Tibial nerve (tissue), 4 donors: ENCODE results near the gene BIVM. TPM values are rescaled to one million over a fixed set of nuclear protein-coding genes. Genes with fewer than 3 reads are reported as not detected.

ENCODE experiments used
- DNase-seq, 2 donors: peaks; one replicate each; pipeline ENCODE4 v3.0.0-alpha.2; 2019; ENCODE audit warnings: low spot score in 2 of 2
- H3K27ac ChIP-seq, 4 donors: fragments of 200-600 bp; sonication (generic) in 3 of 4; one replicate each; pipeline ENCODE4 v1.5.1; 2017 to 2019; ENCODE audit warnings: mild to moderate bottlenecking in 1 of 4
- H3K27me3 ChIP-seq, 2 donors: fragments of 200-600 bp; sonication (generic) in 1 of 2; one replicate each; pipeline versions ENCODE4 v1.5.1 to v1.6.0; 2017 to 2019
- H3K36me3 ChIP-seq, 3 donors: fragments of 200-600 bp; sonication (generic); one replicate each; pipeline ENCODE4 v1.5.1; 2018 to 2019
- H3K4me1 ChIP-seq, 4 donors: fragments of 200-600 bp; sonication (generic) in 3 of 4; one replicate each; pipeline ENCODE4 v1.5.1; 2017 to 2019
- H3K4me3 ChIP-seq, 4 donors: fragments of 200-600 bp; sonication (generic) in 3 of 4; one replicate each; pipeline ENCODE4 v1.5.1; 2017 to 2019; ENCODE audit warnings: mild to moderate bottlenecking in 1 of 4, moderate library complexity in 1 of 4
- H3K9me3 ChIP-seq, 4 donors: fragments of 200-600 bp; sonication (generic) in 3 of 4; one replicate each; pipeline ENCODE4 v1.5.1; 2017 to 2019
- CTCF ChIP-seq, 5 experiments: fragments of 200-600 bp in 3 of 5; fragments of 450-650 bp in 2 of 5; sonication (generic) in 3 of 5; IDR thresholded peaks; one replicate each; pipeline ENCODE4 v1.5.1; 2016 to 2019; ENCODE audit warnings: antibody characterized with exemption in 5 of 5, mild to moderate bottlenecking in 3 of 5, moderate library complexity in 2 of 5
- EP300 ChIP-seq, 2 donors: sonication (generic); formaldehyde crosslinking; IDR thresholded peaks; one replicate each; pipeline ENCODE4 v1.6.1; 2017; ENCODE audit warnings: antibody characterized with exemption in 2 of 2, mild to moderate bottlenecking in 1 of 2
- POLR2A ChIP-seq, 2 donors: fragments of 450-650 bp; IDR thresholded peaks; one replicate each; pipeline ENCODE4 v1.6.1; 2017; ENCODE audit warnings: antibody characterized with exemption in 2 of 2, mild to moderate bottlenecking in 2 of 2, moderate library complexity in 2 of 2
- WGBS, 2 donors: methylation state at CpG; one replicate each; pipeline ENCODE4 v1.1.5; 2018; 5-methylcytosine and 5-hydroxymethylcytosine counted together
- total RNA-seq, 4 donors: library from RNA; depleted of rRNA; stranded (reverse); fragments of >200 nt; gene quantifications; one replicate each; pipeline ENCODE4 v1.1.0, GENCODE V29; 2016

The BIVM gene
- total RNA-seq, 4 donors from 2014 or later, result 11.8 to 33.5 (median 19.1) TPM

- Histone ChIP-seq H3K4me1 (peaks cover 0 to 31% (median 3%) of the 10 kb centered on the region in 4 donors), H3K27me3 (no peaks in the 10 kb centered on the region), H3K4me3 (peak overlapping the region; percentile 57 to 98 (median 84)), H3K27ac (peak overlapping the region in 3 of 4 donors; percentile 77 to 88 (median 80)), H3K9me3 (no peaks in the 10 kb centered on the region), H3K36me3 (peaks cover 0 to 8% (median 0%) of the 10 kb centered on the region in 3 donors)
- TF ChIP-seq EP300 (IDR thresholded peaks at IDR 0.05) (peak in 1 of 2 donors; percentile 54), POLR2A (IDR thresholded peaks at IDR 0.05) (no peak), CTCF (IDR thresholded peaks at IDR 0.05) (peak; percentile 65 to 83 (median 73))
- 2 to 3% methylated on average over 37 to 50 of the region's 81 CpGs for WGBS, 2 donors
- peak; percentile 61 to 63 for DNase-seq
These were observed 1.5 kb downstream of the BIVM start for GRCh38 chr13:102800145-102801041.

GRCh38 chr13:102805680-102806079 is 6.8 kb downstream of the BIVM start:
- no peak for TF ChIP-seq POLR2A (IDR thresholded peaks at IDR 0.05)
- no peak for TF ChIP-seq EP300 (IDR thresholded peaks at IDR 0.05)
- no peak for TF ChIP-seq CTCF (IDR thresholded peaks at IDR 0.05)
- Histone ChIP-seq H3K4me3 (no peak overlapping the region), H3K36me3 (peaks cover 0 to 28% (median 0%) of the 10 kb centered on the region in 3 donors), H3K27me3 (no peaks in the 10 kb centered on the region), H3K27ac (no peak overlapping the region), H3K9me3 (peaks cover 0 to 2% (median 0%) of the 10 kb centered on the region in 4 donors), H3K4me1 (peaks cover 0 to 21% (median 0%) of the 10 kb centered on the region in 4 donors)
- DNase-seq, result no peak
- 97 to 98% methylated on average over 3 of the region's 3 CpGs for WGBS, 2 donors

GRCh38 chr13:102807699-102808098 is 8.8 kb downstream of the BIVM start:
- Histone ChIP-seq H3K9me3 (peaks cover 0 to 12% (median 4%) of the 10 kb centered on the region in 4 donors), H3K27me3 (no peaks in the 10 kb centered on the region), H3K4me1 (peaks cover 0 to under 1% (median 0%) of the 10 kb centered on the region in 4 donors), H3K36me3 (peaks cover 0 to 44% (median 0%) of the 10 kb centered on the region in 3 donors), H3K4me3 (no peak overlapping the region), H3K27ac (no peak overlapping the region)
- WGBS, 2 donors, result 96 to 99% methylated on average over 3 of the region's 3 CpGs
- TF ChIP-seq CTCF (IDR thresholded peaks at IDR 0.05) (no peak), POLR2A (IDR thresholded peaks at IDR 0.05) (no peak)
- no peak for DNase-seq

- no peaks in the 10 kb centered on the region for H3K27me3 ChIP-seq
- no peak for TF ChIP-seq CTCF (IDR thresholded peaks at IDR 0.05)
- no peak for TF ChIP-seq POLR2A (IDR thresholded peaks at IDR 0.05)
- no peak for TF ChIP-seq EP300 (IDR thresholded peaks at IDR 0.05)
- H3K4me3 ChIP-seq, result no peak overlapping the region
- no peak for DNase-seq
- peaks cover 0 to 45% (median 0%) of the 10 kb centered on the region in 3 donors for H3K36me3 ChIP-seq
- H3K4me1 ChIP-seq, result peaks cover 0 to 3% (median 0%) of the 10 kb centered on the region in 4 donors
- H3K9me3 ChIP-seq, result peaks cover 0 to 12% (median 4%) of the 10 kb centered on the region in 4 donors
- H3K27ac ChIP-seq, result no peak overlapping the region
These were observed 13.8 kb downstream of the BIVM start for GRCh38 chr13:102812611-102813287.
